BJ (cell line): Measurements from ENCODE around the gene UNC13D. TPM values are rescaled to one million over a fixed set of nuclear protein-coding genes. Genes with fewer than 3 reads are reported as not detected.

Experiments
- CTCF ChIA-PET: fragments of 350-600 bp; formaldehyde crosslinking; extraction: SDS; loops from one replicate; lab custom pipeline; 2021; ENCODE audit warnings: antibody characterized with exemption, inconsistent platforms; lab: Yijun Ruan, JAX
- POLR2A ChIA-PET: fragments of 300-600 bp; sonication (Branson Sonifier 250); formaldehyde crosslinking; extraction: SDS; loops from one replicate; lab custom pipeline; 2021; ENCODE audit warnings: antibody characterized with exemption; lab: Charles Lee
- DNase-seq: peaks from one replicate; pipeline ENCODE4 v3.0.0-alpha.2; 2011; ENCODE audit warnings: low read depth
- H3K27me3 ChIP-seq: 2 replicates; pipeline ENCODE4 v1.6.0; 2011; ENCODE audit warnings: low read length; ENCODE audit not compliant: control insufficient read depth, insufficient read depth
- H3K36me3 ChIP-seq: 2 replicates; pipeline ENCODE4 v1.5.1; 2011; ENCODE audit warnings: low read length; ENCODE audit not compliant: control insufficient read depth, insufficient read depth
- H3K4me3 ChIP-seq: 2 replicates; pipeline ENCODE4 v1.5.1; 2011; ENCODE audit warnings: low read depth, mild to moderate bottlenecking, control low read depth, low read length
- CTCF ChIP-seq: IDR thresholded peaks from 2 replicates; pipeline ENCODE4 v1.5.1; 2011; ENCODE audit warnings: low read depth, mild to moderate bottlenecking, control low read depth, inconsistent platforms, low read length, moderate library complexity; ENCODE audit not compliant: insufficient read depth
- polyA plus RNA-seq: library from polyadenylated mRNA; depleted of rRNA; stranded (reverse); fragments of >200 nt; gene quantifications from 2 replicates; pipeline ENCODE4 v1.2.3, GENCODE V29; 2011

Gene UNC13D
- polyA plus RNA-seq, 1 experiment: 0.40 TPM

- CTCF ChIA-PET: interaction anchor here (1.3 kb wide), 1 partner anchor 8 kb away, joined by 3 read pairs; no protein-coding TSS in a partner anchor
- no peak for TF ChIP-seq CTCF
- POLR2A ChIA-PET: no interaction called here
- H3K27me3 ChIP-seq: no peaks in the 10 kb centered on the region
- no peak overlapping the region for H3K4me3 ChIP-seq
- no peak for DNase-seq
- H3K36me3 ChIP-seq: peaks cover 13% of the 10 kb centered on the region
Observed at GRCh38 chr17:75842411-75842810, 1.8 kb downstream of the UNC13D start.

GRCh38 chr17:75840799-75841164, 3.4 kb downstream of the UNC13D start:
- Histone ChIP-seq H3K27me3 (no peaks in the 10 kb centered on the region), H3K36me3 (peaks cover 3% of the 10 kb centered on the region), H3K4me3 (no peak overlapping the region)
- ChIA-PET CTCF (interaction anchor here (1.0 to 1.8 kb wide), 2 partner anchors 10 to 14 kb away, joined by 4 to 7 read pairs; no protein-coding TSS in a partner anchor), POLR2A (no interaction called here)
- TF ChIP-seq CTCF: no peak
- DNase-seq: no peak

- CTCF ChIA-PET: interaction anchor here (1.0 to 1.8 kb wide), 6 partner anchors 8 to 75 kb away, joined by 3 to 7 read pairs (median 4); partner anchors contain the start of genes GALK1 and TRIM47
- POLR2A ChIA-PET: interaction anchor here (0.7 kb wide), 1 partner anchor 16 kb away, joined by 13 read pairs; no protein-coding TSS in a partner anchor
- DNase-seq: no peak
- Histone ChIP-seq H3K36me3 (no peaks in the 10 kb centered on the region), H3K4me3 (no peak overlapping the region), H3K27me3 (no peaks in the 10 kb centered on the region)
- TF ChIP-seq CTCF: no peak
Observed at GRCh38 chr17:75839942-75840798, 4.0 kb downstream of the UNC13D start.

- DNase-seq: no peak
- Histone ChIP-seq H3K27me3 (no peaks in the 10 kb centered on the region), H3K36me3 (no peaks in the 10 kb centered on the region), H3K4me3 (no peak overlapping the region)
- ChIA-PET POLR2A (no interaction called here), CTCF (interaction anchor here (1.2 kb wide), 1 partner anchor 73 kb away, joined by 3 read pairs; the partner anchor contains the start of gene GALK1)
- no peak for TF ChIP-seq CTCF
Observed at GRCh38 chr17:75838410-75838809, 5.8 kb downstream of the UNC13D start.

GRCh38 chr17:75837899-75838298, 6.3 kb downstream of the UNC13D start:
- DNase-seq: no peak
- POLR2A ChIA-PET: no interaction called here
- no peaks in the 10 kb centered on the region for H3K36me3 ChIP-seq
- H3K27me3 ChIP-seq: no peaks in the 10 kb centered on the region
- CTCF ChIA-PET: interaction anchor here (3.8 to 4.6 kb wide), 2 partner anchors 8 to 11 kb away, joined by 16 to 20 read pairs; partner anchors contain the start of gene UNC13D
- TF ChIP-seq CTCF: no peak
- no peak overlapping the region for H3K4me3 ChIP-seq
